H7 (cell line): ENCODE data around the gene SMAD1. TPM values are rescaled to one million over a fixed set of nuclear protein-coding genes. Genes with fewer than 3 reads are reported as not detected.
"Not testable (repeated sequence)": the region's sequence is repeated elsewhere in the genome, so short reads cannot be mapped to it uniquely, and the experiment has no call there.

ENCODE experiments used
- DNase-seq: peaks from one replicate; pipeline ENCODE4 v3.0.0; 2012
- H3K27me3 ChIP-seq: 2 replicates; pipeline ENCODE4 v1.6.0; 2011; ENCODE audit warnings: mild to moderate bottlenecking, low read length; ENCODE audit not compliant: control insufficient read depth, insufficient read depth
- H3K36me3 ChIP-seq: replicated peaks from 2 replicates; pipeline ENCODE4 v1.5.1; 2011; ENCODE audit warnings: low read length; ENCODE audit not compliant: control insufficient read depth, insufficient read depth
- H3K4me3 ChIP-seq: 2 replicates; pipeline ENCODE4 v1.5.1; 2011; ENCODE audit warnings: low read depth, mild to moderate bottlenecking, control low read depth, low read length, moderate library complexity; ENCODE audit not compliant: insufficient read depth
- total RNA-seq: library from RNA; depleted of rRNA; stranded (reverse); fragments of >200 nt; shearing (Covaris generic); gene quantifications from 2 replicates; pipeline ENCODE4 v1.2.3, GENCODE V29; 2014

SMAD1 gene
- total RNA-seq, 1 experiment from 2014 or later: 26.2 TPM

DNA sequence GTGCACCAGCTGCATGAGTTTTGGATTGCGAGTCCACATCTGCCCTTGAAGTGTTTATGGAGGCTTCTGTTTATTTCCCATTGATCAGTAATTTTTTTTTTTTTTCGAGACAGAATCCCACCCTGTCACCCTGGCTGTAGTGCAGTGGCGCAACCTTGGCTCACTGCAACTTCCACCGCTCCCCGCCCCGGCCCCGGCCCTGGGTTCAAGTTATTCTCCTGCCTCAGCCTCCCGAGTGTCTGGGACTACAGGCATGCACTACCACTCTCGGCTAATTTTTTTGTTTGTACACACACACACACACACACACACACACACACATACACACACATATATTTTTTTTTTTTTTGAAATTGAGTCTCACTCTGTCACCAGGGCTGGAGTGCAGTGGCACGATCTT lies 46.1 kb downstream of the SMAD1 start:
- DNase-seq: no peak
- H3K4me3 ChIP-seq: no peak overlapping the region
- no peaks in the 10 kb centered on the region for H3K36me3 ChIP-seq
- H3K27me3 ChIP-seq: no peaks in the 10 kb centered on the region

DNA sequence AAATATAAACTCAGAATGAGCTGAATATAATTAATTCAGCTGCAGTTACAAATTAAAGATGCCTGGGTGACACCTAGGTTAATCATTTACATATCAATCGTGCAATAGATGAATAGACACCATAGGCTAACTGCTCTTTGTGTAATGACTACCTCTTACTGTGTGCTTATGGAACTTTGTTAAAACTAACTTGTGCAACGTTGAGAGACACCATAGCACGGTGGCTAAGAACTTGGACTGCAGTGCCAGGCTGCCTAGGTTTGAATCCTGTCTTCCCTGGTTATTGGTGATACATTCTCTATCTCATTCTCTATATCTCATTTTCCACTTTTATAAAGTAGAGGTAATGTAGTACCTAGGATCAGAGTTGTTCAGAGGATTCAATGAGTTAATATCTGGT lies 46.9 kb downstream of the SMAD1 start:
- no peak for DNase-seq
- no peaks in the 10 kb centered on the region for H3K27me3 ChIP-seq
- no peak overlapping the region for H3K4me3 ChIP-seq
- H3K36me3 ChIP-seq: no peaks in the 10 kb centered on the region

DNA sequence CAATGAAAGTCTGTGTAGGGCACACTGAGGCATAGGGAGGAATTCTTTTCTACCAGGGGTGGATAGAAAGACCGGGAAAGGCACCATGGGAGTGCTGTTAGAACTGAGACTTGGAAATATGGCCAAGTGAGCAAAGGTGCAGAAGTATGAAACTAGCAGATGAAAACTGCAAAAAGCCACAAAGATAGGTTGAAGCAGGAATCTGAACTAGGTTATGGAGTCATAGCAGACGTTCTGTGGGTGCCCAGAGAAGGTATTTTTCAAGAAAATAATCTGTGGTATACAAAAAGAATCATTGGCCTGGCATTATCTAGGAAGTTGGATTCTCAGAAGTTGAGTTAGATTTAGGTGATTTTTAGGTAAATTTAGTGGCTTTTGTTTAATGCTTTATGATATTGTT lies 48.5 kb downstream of the SMAD1 start:
- Histone ChIP-seq H3K4me3 (no peak overlapping the region), H3K36me3 (no peaks in the 10 kb centered on the region), H3K27me3 (no peaks in the 10 kb centered on the region)
- no peak for DNase-seq

DNA sequence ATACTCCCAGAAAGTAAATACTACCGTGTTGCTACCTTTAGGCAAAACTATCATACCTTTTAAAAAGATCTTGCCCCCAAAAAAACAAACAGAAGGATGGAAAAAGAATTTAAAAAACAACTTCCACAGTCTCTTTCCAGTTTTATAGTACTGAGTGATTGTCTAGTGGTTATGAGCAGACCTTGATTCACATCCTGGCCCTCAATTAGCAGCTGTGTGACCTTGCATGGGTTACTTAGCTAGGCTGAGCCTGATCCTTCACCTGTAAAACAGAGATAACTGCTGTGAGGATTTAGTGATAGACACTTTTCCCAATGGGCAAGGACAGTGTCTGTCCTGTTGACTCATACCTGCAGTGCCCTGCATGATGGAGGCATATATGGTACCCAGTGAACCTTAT lies 49.0 kb downstream of the SMAD1 start:
- Histone ChIP-seq H3K27me3 (no peaks in the 10 kb centered on the region), H3K36me3 (no peaks in the 10 kb centered on the region), H3K4me3 (no peak overlapping the region)
- no peak for DNase-seq

DNA sequence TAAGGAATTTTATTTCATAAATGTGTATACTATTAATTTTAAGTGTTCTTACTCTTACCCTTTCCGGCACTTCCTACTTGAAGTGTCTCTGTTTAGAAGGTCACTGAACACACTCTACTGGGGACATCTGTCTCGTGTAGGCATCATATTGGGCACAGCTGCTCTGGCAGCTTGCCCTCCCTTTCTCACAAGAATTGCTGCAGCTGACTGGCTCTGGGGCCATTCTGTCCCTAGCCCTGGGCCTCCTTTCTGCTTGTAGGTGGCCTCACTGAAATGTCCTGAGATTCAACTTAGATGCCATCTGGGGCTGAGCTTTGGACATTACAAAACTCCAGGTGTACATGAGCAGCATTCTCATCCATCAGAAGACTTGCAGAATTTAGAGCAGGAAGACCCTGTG lies 49.6 kb downstream of the SMAD1 start:
- H3K27me3 ChIP-seq: no peaks in the 10 kb centered on the region
- no peak for DNase-seq
- H3K4me3 ChIP-seq: no peak overlapping the region
- no peaks in the 10 kb centered on the region for H3K36me3 ChIP-seq

DNA sequence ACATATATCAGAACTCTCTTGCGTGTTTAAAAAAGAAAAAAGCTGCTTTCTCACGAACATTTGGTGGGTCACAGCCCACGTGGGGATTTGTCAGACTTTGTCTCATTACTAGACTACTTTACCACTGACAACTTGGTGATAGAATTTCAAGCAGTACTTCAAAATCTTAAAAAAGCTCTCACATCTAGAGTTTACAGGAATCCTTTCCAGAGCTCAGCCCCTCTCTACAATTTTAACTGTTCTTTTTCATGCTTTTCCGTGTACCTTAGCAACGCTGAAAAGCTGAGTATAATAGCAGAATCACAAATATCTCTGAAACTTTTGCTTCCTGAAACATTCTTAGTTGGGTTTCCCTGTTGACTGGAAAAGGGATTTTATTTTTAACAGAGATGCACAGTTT lies 50.2 kb downstream of the SMAD1 start:
- Histone ChIP-seq H3K27me3 (no peaks in the 10 kb centered on the region), H3K4me3 (no peak overlapping the region), H3K36me3 (no peaks in the 10 kb centered on the region)
- no peak for DNase-seq

DNA sequence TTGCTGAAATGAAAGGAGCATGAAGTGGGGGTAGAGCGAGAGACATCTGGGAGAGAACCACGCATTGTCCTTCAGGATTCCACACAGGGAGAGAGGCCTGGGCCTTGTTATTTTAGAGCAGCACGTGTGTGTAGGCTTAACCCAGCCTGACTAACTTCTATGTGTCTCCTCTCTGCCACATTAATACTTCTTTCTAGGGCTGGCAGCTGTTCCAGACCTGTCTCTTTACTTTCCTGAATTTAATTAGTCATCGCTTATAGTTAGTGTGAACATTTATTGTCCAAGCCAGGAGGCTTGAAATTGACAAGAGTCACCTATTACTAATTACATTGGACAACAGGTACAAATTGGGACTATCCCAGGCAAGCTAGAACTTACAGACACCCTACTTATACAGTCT lies 51.3 kb downstream of the SMAD1 start:
- H3K4me3 ChIP-seq: no peak overlapping the region
- no peak for DNase-seq
- no peaks in the 10 kb centered on the region for H3K36me3 ChIP-seq
- H3K27me3 ChIP-seq: no peaks in the 10 kb centered on the region

DNA sequence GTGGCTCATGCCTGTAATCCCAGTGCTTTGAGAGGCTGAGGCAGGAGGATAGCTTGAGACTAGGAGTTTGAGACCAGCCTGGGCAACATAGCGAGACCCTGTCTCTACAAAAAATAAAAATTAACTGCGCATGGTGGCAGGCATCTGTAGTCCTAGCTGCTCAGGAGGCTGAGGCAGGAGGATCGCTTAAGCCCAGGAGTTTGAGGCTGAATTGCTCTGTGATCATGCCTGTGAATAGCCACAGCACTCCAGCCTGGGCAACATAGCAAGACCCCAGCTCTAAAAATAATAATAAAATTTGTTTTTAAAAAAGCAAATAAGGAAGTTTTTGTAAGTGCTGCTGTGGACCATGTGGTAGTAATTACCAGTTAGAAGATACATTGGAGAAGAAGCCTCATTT lies 51.8 kb downstream of the SMAD1 start:
- DNase-seq, H3K4me3 ChIP-seq, H3K36me3 ChIP-seq, H3K27me3 ChIP-seq: not testable (repeated sequence)

DNA sequence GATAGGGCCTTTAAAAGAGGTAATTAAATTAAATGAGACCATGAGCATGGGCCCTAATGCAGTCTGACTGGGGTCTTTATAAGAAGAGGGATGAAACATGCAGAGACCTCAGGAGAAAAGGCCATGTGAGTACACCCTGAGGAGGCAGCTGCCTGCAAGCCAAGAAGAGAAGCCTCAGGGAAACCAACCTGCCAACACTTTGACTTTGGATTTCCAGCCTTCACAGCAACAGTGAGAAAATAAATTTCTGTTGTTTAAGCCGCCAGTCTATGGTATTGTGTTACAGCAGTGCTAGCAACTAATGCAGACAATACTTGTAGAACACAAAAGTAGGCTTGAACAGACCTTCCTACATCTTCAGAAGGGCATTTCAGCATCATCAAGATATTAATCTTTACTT lies 52.3 kb downstream of the SMAD1 start:
- no peaks in the 10 kb centered on the region for H3K27me3 ChIP-seq
- DNase-seq: no peak
- H3K4me3 ChIP-seq: no peak overlapping the region
- H3K36me3 ChIP-seq: no peaks in the 10 kb centered on the region

DNA sequence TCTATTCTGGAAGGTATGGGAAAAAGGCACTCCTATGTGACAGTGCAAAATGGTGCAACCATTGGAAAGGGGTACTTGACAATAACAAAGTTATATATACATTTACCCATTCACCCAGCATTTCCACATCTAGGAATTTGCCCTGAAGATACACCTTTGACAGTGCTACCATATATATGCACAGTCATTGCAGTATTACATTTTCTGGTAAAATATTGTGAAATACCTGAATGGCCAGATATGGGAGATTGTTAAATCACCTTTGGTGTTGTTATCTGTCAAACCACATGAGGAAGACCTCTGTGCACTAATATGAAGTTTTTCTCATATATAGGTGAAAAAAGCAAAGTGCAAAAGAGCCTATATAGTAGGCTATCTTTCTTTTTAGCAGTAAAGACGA lies 53.5 kb downstream of the SMAD1 start:
- no peak overlapping the region for H3K4me3 ChIP-seq
- H3K27me3 ChIP-seq: no peaks in the 10 kb centered on the region
- no peaks in the 10 kb centered on the region for H3K36me3 ChIP-seq
- no peak for DNase-seq

DNA sequence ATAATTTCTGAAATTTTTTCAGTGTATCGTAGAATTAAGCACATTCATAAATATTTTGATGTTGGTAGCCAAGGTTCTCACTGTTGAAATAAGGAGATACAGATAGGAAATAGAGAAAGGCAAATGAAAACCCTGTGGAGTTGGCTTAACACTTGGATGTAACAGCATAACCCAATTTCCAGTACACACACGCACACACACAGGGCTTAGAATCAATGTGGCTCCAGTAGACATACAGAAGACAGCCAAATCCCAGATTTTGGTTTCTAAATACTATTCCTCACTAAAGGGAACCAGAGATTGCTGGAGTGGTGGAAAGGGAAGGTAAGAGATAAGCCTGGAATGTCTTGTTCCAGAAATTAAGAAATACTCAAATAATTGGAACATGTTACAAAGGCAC lies 54.4 kb downstream of the SMAD1 start:
- Histone ChIP-seq H3K36me3 (no peaks in the 10 kb centered on the region), H3K27me3 (no peaks in the 10 kb centered on the region), H3K4me3 (no peak overlapping the region)
- DNase-seq: no peak

DNA sequence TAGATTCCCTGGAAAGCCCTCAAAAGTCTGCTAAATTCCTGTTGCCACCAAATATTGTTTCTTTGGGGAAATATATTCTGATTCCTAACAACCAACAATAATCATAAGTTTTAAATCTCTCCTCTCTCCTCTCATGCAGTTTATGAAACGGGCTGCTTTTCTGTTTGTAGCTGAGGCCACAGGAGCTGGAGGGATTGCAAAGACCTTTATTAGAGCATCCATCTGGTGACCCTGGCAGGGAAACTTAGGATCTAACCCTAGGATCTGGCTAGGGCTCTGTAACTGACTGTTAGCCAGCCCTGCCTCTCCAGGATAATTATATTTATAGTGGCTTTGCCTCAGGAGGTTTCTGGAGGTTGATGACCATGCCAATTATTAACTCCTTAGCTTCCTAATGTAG lies 56.9 kb downstream of the SMAD1 start:
- H3K27me3 ChIP-seq: no peaks in the 10 kb centered on the region
- DNase-seq: no peak
- H3K4me3 ChIP-seq: no peak overlapping the region
- H3K36me3 ChIP-seq: no peaks in the 10 kb centered on the region

DNA sequence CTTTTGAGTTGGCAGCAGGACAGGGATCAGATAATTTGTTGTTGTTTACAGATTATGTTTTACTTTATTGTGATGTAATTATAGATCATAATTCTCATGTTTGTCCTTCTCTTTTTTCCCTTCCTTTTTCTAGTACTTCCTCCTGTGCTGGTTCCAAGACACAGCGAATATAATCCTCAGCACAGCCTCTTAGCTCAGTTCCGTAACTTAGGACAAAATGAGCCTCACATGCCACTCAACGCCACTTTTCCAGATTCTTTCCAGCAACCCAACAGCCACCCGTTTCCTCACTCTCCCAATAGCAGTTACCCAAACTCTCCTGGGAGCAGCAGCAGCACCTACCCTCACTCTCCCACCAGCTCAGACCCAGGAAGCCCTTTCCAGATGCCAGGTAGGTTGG lies 58.0 kb downstream of the SMAD1 start:
- Histone ChIP-seq H3K27me3 (no peaks in the 10 kb centered on the region), H3K36me3 (no peaks in the 10 kb centered on the region), H3K4me3 (no peak overlapping the region)
- no peak for DNase-seq

DNA sequence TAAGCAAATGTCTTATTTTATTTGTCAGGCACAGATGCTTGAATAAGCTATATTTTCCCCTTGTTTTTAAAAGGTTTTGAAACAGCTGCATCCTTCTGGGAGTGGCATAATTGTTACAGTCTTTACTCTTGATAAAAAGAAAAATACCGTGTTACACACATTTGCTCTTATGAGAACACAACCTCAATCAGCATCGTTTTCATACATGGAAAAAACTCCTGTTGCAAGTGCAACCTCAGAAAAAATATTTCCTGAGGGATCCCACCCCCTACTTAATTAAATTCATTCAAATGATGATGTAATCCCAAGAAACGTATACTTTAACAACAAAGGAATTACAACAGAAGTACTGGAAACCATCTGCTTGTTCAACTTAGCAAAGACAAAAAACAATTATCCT lies 58.6 kb downstream of the SMAD1 start:
- DNase-seq: no peak
- Histone ChIP-seq H3K27me3 (no peaks in the 10 kb centered on the region), H3K36me3 (no peaks in the 10 kb centered on the region), H3K4me3 (no peak overlapping the region)

DNA sequence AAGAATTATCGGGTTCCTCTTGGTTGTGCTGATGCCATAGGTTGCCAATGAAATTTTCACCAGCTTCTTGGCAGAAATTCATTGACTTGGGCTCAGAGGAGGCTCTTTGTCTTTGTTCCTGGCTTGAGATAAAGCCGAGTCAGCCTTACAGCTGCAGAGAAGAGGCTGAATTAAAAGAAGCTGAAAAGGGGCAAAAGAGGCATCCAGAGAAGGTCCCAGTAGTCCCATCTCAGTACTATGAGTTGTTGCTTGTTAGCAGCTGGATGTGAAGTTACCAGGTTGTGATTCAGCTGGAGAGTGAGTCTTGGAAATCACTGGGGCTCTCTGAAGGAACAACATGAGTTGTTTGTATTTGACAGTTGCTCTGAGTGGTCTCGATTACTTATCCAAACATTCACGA lies 59.7 kb downstream of the SMAD1 start:
- no peaks in the 10 kb centered on the region for H3K27me3 ChIP-seq
- no peak for DNase-seq
- H3K36me3 ChIP-seq: no peaks in the 10 kb centered on the region
- H3K4me3 ChIP-seq: no peak overlapping the region

DNA sequence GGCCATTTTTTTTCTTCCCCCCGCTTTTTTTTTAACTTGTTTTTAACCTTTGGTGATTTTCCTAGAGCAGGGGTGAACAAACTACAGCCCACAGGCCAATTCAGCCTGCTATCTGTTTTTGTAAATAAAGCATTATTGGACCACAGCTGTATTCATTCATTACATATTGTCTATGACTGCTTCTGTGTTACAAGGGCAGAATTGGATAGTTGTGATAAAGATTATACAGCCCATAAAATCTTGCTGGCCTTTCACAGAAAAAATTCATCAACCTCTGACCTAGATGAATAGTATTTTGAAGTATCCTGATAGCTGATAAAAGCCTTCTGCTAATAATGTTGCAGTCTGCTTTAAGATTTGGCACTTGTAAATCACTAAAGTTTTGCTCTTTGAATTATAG lies 63.4 kb downstream of the SMAD1 start:
- H3K4me3 ChIP-seq: no peak overlapping the region
- no peaks in the 10 kb centered on the region for H3K27me3 ChIP-seq
- H3K36me3 ChIP-seq: peaks cover 1% of the 10 kb centered on the region
- DNase-seq: no peak
